Activated T-cell treated with anti-CD3 and anti-CD28 coated beads, Interleukin-2, amount 50 U/mL, for 4 hours (primary cell): ENCODE data around the gene ARHGEF1. TPM values are rescaled to one million over a fixed set of nuclear protein-coding genes. Genes with fewer than 3 reads are reported as not detected.
"Not testable (repeated sequence)": the region's sequence is repeated elsewhere in the genome, so short reads cannot be mapped to it uniquely, and the experiment has no call there.

Experiments
- ATAC-seq, 2 donors: fragments of 200-7000 bp; cut with Tn5 transposase; one replicate each; pipeline ENCODE4 v1.10.0; 2021
- DNase-seq: peaks from one replicate; pipeline ENCODE4 v3.0.0-alpha.2; 2020
- H3K27me3 Mint-ChIP-seq: one replicate; pipeline ENCODE4 v1.8.0; 2021; ENCODE audit warnings: low read depth, mixed read lengths
- H3K36me3 Mint-ChIP-seq: one replicate; pipeline ENCODE4 v1.8.0; 2022; ENCODE audit warnings: mixed read lengths; ENCODE audit not compliant: insufficient read depth
- H3K4me1 Mint-ChIP-seq: one replicate; pipeline ENCODE4 v1.8.0; 2021; ENCODE audit warnings: low read depth, mixed read lengths
- H3K4me3 Mint-ChIP-seq: one replicate; pipeline ENCODE4 v1.8.0; 2021; ENCODE audit warnings: mild to moderate bottlenecking, moderate library complexity, mixed read lengths
- H3K9me3 Mint-ChIP-seq: one replicate; pipeline ENCODE4 v1.8.0; 2021; ENCODE audit warnings: mixed read lengths
- total RNA-seq, 3 donors: library from RNA; stranded (reverse); gene quantifications; one replicate each; pipeline ENCODE4 v1.2.1, GENCODE V29; 2021

The ARHGEF1 gene
- total RNA-seq, 3 donors from 2014 or later = 286 to 314 (median 301) TPM

DNA sequence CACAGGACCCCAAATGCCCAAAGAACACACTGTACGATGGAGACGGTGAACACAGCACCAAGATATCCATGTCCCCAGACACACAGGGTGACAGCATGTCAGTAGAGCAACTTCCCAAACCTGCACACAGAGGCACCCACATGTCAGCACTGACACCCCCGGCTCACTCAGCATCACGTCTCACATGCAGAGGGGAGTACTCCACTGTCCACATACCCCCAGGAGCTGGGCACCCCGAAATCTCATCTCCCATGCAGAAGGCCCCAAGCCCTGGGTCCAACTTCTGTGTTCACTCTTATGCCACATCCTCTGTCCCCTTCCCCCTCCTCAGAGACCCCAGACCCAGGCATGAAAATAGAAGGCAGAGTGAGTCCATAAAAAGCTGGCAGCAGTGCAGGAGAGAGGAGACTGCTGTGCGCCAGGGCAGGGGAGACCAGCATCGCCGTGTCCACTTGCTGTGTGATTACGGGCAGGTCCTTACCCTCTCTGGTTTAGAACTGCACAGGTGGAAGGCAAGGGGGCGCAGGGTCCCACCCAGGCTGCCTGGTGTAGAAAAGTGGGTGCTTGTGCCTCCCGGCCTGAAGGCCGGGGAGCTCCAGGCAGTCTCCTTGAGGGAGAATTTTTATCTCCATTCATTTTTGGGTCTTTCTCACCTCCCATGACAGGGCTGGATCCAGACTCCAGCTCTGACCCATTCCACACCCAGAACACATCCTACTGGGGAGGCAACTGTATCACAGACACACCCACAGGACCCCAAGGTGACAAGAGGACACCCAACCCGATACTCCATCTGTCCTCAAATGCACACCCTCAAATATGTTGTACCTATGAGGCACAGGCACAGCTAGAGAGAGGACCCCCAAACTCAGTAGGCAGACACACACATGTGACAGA lies 28.3 kb downstream of the ARHGEF1 start:
- Mint-ChIP-seq H3K4me3 (no peak overlapping the region), H3K36me3 (peaks cover 10% of the 10 kb centered on the region), H3K9me3 (no peaks in the 10 kb centered on the region), H3K27me3 (peaks cover 13% of the 10 kb centered on the region), H3K4me1 (peaks cover 34% of the 10 kb centered on the region)
- no peak for DNase-seq
- ATAC-seq = no peak

DNA sequence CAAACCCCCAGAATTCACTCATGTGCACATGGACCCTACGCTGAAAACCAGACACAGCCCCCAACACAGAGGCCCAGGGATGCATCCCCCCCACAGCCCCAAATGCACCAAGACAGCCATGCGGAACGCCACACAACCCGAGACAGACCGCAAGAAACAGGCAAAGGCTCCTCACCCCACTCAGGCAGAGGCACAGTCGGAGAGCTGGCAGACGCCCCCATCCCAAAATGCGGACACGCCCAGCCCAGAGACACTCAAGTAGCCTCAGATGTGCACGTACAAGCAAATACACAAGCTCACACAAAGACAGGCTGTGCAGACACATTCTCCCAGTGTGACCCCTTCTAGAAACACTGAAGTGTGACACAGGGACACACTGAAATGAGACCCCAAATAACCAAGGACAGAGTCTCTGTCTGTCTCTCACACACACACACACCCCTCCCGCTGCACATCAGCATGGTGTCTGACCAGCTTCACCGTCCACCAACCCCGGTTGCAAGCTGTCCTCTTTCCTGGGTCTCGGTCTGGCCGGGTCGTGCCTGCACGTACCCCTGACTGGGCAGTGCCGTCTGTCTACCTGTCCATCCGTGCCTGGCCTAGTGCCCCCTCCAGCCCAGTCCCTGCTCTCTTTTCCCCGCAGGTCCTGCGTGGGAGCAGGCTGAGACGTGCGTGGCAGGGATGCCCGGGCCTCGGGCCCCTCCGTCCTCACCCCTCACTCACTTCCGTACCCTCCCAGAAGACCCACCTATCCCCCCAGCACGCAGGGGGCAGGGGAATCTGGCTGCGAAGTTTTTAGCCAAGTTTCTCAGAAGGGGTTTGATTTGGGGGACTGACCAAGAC lies 29.1 kb downstream of the ARHGEF1 start:
- Mint-ChIP-seq H3K36me3 (peaks cover 7% of the 10 kb centered on the region), H3K9me3 (no peaks in the 10 kb centered on the region), H3K27me3 (peaks cover 13% of the 10 kb centered on the region), H3K4me1 (peaks cover 32% of the 10 kb centered on the region), H3K4me3 (peak overlapping the region; percentile 0)
- DNase-seq (no peak), ATAC-seq (no peak)

DNA sequence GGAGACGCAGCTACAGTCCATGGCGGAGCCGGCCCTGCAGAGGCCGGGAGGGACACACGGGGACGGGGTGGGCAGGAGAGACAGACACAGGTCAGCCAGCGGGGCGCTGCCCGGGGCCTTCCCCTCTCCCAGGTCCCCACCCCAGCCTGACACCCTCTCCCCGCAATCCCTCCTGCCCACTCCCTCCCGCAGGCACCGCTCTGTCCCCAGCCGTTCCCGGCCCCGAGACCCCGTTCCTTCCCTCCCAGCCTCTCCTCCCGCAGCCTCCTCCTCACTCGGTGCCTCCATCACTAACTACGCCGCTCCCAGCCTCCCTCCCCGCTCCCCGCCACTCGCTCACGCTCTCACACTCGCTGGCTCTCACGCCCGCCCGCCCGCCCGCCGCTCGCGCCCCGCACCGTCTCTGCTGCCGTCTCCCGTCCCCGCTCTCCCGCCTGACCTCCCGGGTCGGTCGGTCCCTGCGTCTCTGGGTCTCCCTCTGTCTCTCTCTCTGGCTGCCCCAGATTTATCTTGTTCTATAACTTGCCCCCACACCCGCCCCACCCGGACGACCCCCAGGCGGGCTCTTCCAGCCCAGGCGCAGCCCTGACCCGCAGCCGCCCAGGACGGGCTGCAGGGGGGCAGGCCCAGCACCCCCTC lies 30.0 kb downstream of the ARHGEF1 start:
- no peaks in the 10 kb centered on the region for H3K9me3 Mint-ChIP-seq
- DNase-seq (no peak), ATAC-seq (peak; percentile 19 to 26)
- no peak overlapping the region for H3K4me3 Mint-ChIP-seq
- peaks cover 32% of the 10 kb centered on the region for H3K4me1 Mint-ChIP-seq
- H3K36me3 Mint-ChIP-seq = peaks cover 5% of the 10 kb centered on the region
- peaks cover 13% of the 10 kb centered on the region for H3K27me3 Mint-ChIP-seq

DNA sequence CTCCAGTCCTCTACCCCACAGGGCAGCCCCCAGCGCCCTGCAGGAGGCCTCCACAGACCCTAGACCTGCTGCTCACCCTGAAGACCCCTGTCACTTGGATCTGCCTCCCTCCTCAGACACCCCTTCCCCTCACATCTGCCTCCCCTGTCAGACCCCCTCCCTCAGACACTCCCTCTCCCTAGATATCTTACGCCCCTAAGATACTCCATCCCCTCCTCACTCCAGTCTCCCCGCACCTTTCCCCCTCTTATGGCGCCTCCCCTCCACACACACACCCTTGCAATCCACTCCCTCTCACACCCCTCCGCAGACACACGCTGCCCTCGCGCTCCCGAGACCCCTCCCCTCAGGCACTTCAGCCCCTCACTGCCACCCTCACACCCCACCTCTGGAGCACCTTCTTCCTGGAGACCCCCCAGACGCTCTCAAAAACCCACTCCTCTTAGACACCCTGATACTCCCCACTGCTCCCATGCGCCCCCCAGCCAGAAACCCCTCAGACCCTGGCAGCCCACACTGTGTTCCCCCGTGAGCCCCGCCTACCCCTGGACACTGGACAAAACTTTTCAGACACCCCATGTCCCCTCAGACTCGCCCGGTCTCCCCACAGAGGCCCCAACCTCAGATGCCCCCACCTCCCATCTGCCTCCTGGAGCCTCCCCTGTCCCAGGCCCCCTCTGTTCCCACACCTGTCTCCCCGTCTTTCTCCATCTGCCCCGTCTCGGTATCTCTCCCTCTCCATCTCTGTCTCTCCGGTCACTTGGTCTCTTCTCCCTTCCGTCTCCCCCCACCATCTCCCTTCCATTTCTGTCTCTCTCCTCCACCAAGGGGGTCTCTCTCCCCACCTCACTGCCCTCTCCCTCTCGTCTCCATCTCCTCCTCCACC lies 30.8 kb downstream of the ARHGEF1 start:
- ATAC-seq (peak in 1 of 2 donors; percentile 20), DNase-seq (no peak)
- no peaks in the 10 kb centered on the region for H3K9me3 Mint-ChIP-seq
- H3K4me1 Mint-ChIP-seq = peaks cover 32% of the 10 kb centered on the region
- no peak overlapping the region for H3K4me3 Mint-ChIP-seq
- H3K27me3 Mint-ChIP-seq = peaks cover 13% of the 10 kb centered on the region
- H3K36me3 Mint-ChIP-seq = peaks cover 5% of the 10 kb centered on the region

DNA sequence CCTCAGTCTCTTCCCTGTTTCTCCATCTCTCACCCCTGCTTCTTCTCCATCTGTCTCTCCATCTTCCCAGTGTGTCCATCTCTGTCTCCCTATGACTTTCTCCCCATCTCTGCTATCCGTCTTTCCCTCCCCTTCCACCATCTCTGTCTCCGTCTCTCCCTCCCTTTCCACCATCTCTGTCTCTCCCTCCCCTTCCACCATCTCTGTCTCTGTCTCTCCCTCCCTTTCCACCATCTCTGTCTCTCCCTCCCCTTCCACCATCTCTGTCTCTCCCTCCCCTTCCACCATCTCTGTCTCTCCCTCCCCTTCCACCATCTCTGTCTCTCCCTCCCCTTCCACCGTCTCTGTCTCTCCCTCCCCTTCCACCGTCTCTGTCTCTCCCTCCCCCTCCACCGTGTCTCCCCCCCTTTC lies 31.4 kb downstream of the ARHGEF1 start:
- ATAC-seq, H3K36me3 Mint-ChIP-seq: not testable (repeated sequence)

DNA sequence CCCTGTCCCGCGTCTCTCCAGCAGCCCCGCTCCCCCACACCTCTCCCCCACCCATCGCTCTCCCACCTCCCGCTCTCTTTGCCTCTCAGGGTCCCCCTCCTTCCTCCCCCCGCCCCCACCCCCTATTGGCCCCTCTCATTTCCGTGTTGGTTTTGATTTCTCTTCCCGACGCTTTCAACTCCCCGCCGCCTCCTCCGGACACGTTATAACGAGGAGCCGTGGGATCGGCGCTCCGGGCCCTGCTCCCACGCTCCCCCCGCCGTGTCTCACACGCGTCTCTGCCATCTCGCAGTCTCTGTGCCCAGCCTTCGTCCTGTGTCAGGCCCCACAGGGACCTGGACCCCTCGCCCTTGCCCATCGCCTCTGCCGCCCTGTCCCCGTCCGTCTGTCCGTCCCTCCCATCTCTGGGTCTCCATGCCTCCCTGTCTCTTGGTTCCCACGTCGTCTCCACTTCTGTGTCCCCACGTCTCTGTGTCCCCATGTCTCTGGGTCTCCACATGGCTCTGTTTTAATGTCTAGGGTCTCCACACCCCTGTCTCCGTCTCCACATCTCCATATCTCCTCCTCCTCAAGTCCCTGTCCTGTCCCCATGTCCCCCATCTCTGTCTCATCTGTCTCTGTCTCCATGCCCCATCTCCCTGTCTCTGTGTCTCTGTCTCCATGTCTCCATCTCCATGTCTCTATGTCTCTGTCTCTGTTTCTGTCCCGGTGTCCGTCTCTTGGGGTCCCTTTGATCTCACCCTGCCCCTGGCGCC lies 32.2 kb downstream of the ARHGEF1 start:
- DNase-seq (no peak), ATAC-seq (no peak)
- Mint-ChIP-seq H3K36me3 (peaks cover 5% of the 10 kb centered on the region), H3K4me3 (no peak overlapping the region), H3K4me1 (peaks cover 31% of the 10 kb centered on the region), H3K9me3 (no peaks in the 10 kb centered on the region), H3K27me3 (peaks cover 13% of the 10 kb centered on the region)

More for the DNA sequence above, 31.4 kb downstream of the ARHGEF1 start:
- H3K9me3 Mint-ChIP-seq, H3K4me3 Mint-ChIP-seq, DNase-seq: not testable (repeated sequence)
- H3K27me3 Mint-ChIP-seq = peaks cover 13% of the 10 kb centered on the region
- H3K4me1 Mint-ChIP-seq = peaks cover 32% of the 10 kb centered on the region

DNA sequence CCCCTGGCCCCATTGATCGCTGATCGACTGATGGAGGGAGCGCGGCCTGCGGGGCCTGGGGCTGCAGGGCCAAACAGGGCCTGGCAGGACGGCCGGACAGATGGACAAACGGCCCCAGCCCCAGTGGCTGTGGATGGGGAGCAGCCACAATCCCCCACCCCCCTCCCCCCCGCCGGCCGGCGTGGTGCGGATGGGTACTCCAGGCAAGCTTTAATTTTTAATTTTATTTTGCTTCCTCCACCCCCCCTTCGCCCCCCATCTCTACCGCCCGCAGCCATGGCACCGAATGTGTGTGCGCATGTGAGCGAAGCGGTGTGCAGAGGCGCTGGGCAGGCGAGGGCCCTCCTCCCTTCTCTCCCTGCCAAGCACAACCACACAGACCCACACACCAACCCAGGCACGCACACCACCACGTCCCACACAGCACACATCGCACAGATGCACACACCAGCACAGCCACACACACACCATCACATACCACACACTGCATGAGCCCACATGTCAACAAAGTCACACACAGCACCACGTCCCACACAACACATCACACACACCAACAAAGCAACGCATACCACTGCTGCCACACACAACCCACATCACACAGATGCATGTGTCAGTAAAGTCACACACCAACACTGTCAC lies 32.9 kb downstream of the ARHGEF1 start:
- Mint-ChIP-seq H3K4me3 (no peak overlapping the region), H3K4me1 (peaks cover 24% of the 10 kb centered on the region), H3K27me3 (peaks cover 13% of the 10 kb centered on the region), H3K9me3 (no peaks in the 10 kb centered on the region), H3K36me3 (no peaks in the 10 kb centered on the region)
- DNase-seq = no peak
- no peak for ATAC-seq

DNA sequence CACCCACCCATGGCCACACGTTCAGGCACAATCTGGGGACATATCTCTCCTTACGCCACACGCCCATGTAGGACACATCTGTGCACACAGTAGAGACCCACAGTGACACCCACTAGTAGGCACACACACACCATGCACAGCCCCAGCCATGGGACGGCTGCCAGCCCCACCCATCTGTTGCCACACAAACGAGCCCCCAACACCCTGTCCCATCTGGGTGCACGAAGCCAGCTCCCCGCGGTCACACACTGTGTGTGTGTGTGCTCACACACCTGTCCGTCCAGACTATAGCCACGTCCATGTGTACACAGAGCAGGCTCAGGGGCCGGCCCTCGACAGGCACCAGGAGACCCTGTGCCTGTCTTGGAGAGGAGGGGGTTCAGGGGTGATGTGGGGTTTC lies 34.7 kb downstream of the ARHGEF1 start:
- no peak for ATAC-seq
- no peaks in the 10 kb centered on the region for H3K9me3 Mint-ChIP-seq

DNA sequence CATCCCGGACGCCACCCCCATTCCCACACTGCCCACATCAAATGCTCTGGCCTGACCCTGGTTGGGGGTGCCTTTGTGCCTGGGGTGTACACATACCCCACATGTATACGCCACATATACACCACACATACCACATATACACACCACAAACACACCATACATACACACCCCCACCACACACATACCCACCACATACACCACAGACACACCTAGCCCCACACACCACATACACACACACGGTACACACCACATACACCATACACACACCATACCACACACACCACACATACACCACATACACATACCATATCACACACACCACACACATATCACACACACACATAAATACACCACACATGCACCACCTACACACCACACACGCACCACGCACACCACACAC lies 35.1 kb downstream of the ARHGEF1 start:
- no peak for ATAC-seq
- Mint-ChIP-seq H3K4me3 (no peak overlapping the region), H3K27me3 (peaks cover 14% of the 10 kb centered on the region)

More for the DNA sequence above, 34.7 kb downstream of the ARHGEF1 start:
- H3K4me3 Mint-ChIP-seq = no peak overlapping the region
- DNase-seq = no peak
- H3K27me3 Mint-ChIP-seq = peaks cover 12% of the 10 kb centered on the region
- H3K4me1 Mint-ChIP-seq = peaks cover 18% of the 10 kb centered on the region
- H3K36me3 Mint-ChIP-seq = no peaks in the 10 kb centered on the region

DNA sequence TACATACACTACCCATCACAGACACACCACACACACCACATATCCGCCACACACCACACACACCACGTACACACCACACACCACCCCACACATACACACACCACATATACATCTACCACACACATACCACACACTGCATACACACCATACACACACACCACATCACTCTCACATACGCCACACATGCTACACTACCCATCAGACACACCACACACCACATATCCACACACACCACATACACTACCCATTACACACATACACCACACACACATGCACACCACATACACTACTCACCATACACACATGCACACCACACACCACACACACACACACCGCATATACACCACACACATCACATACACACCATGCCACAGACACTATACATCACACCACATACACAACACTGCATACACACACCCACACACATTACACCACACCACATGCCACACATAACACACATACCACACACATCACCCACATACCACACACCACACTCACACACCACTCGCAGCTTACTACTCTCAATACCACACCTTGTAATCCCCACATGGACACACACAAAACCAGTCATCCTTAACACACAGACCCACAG lies 35.8 kb downstream of the ARHGEF1 start:
- no peak overlapping the region for H3K4me3 Mint-ChIP-seq
- H3K4me1 Mint-ChIP-seq = peaks cover 20% of the 10 kb centered on the region
- ATAC-seq (no peak), DNase-seq (no peak)
- no peaks in the 10 kb centered on the region for H3K9me3 Mint-ChIP-seq
- peaks cover 2% of the 10 kb centered on the region for H3K36me3 Mint-ChIP-seq
- H3K27me3 Mint-ChIP-seq = peaks cover 10% of the 10 kb centered on the region

More for the DNA sequence above, 35.1 kb downstream of the ARHGEF1 start:
- peaks cover 20% of the 10 kb centered on the region for H3K4me1 Mint-ChIP-seq
- no peaks in the 10 kb centered on the region for H3K36me3 Mint-ChIP-seq
- H3K9me3 Mint-ChIP-seq = no peaks in the 10 kb centered on the region
- no peak for DNase-seq

DNA sequence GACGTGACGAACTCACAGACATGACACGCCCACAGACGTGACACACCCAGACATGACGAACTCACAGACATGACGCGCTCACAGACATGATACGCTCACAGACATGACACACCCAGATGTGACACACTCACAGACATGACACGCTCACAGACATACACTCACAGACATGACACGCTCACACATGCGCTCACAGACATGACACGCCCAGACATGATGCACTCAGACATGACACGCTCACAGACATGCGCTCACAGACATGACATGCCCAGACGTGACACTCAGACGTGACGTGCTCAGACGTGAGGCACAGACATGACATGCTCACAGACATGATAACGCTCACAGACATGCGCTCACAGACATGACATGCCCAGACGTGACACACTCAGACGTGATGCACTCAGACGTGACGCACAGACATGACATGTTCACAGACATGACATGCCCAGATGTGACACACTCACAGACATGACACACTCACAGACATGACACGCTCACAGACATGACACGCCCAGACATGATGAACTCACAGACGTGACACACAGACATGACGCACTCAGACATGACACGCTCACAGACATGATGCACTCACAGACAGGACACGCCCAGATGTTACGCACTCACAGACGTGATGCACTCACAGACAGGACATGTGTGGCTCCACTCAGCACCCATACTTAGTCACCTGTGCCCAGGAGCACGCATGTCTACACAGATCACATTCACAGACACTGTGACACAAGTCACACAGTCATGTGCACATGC lies 37.1 kb downstream of the ARHGEF1 start:
- ATAC-seq = peak; percentile 16 to 33
- Mint-ChIP-seq H3K36me3 (peaks cover 2% of the 10 kb centered on the region), H3K9me3 (no peaks in the 10 kb centered on the region), H3K27me3 (peaks cover 6% of the 10 kb centered on the region), H3K4me1 (peaks cover 16% of the 10 kb centered on the region), H3K4me3 (no peak overlapping the region)
- DNase-seq = no peak
